GM23248 (cell line): ENCODE measurements around the gene EDNRA. TPM values are rescaled to one million over a fixed set of nuclear protein-coding genes. Genes with fewer than 3 reads are reported as not detected.

Experiments used
- DNase-seq: peaks from one replicate; pipeline ENCODE4 v3.0.0-alpha.2; 2015
- H2AFZ ChIP-seq: fragments of 200-600 bp; sonication (generic); 2 replicates; pipeline ENCODE4 v1.6.1; 2016; ENCODE audit warnings: antibody characterized with exemption
- H3F3A ChIP-seq: fragments of 200-600 bp; sonication (generic); 2 replicates; pipeline ENCODE4 v1.6.1; 2016; ENCODE audit warnings: mild to moderate bottlenecking, antibody characterized with exemption, mixed run types; ENCODE audit not compliant: insufficient read depth
- H3K27ac ChIP-seq: fragments of 200-600 bp; sonication (generic); 2 replicates; pipeline ENCODE4 v1.5.1; 2016; ENCODE audit warnings: mild to moderate bottlenecking
- H3K27me3 ChIP-seq: fragments of 200-600 bp; sonication (generic); replicated peaks from 2 replicates; pipeline ENCODE4 v1.6.1; 2016; ENCODE audit warnings: mild to moderate bottlenecking; ENCODE audit not compliant: insufficient read depth
- H3K36me3 ChIP-seq: fragments of 200-600 bp; sonication (generic); 2 replicates; pipeline ENCODE4 v1.6.1; 2016; ENCODE audit warnings: low read depth, mild to moderate bottlenecking
- H3K4me1 ChIP-seq: fragments of 200-600 bp; sonication (generic); 2 replicates; pipeline ENCODE4 v1.6.1; 2016; ENCODE audit warnings: mild to moderate bottlenecking; ENCODE audit not compliant: insufficient read depth
- H3K4me2 ChIP-seq: fragments of 200-600 bp; sonication (generic); one replicate; pipeline ENCODE4 v1.6.1; 2016; ENCODE audit warnings: mild to moderate bottlenecking; ENCODE audit not compliant: unreplicated experiment
- H3K4me3 ChIP-seq: fragments of 200-600 bp; sonication (generic); 2 replicates; pipeline ENCODE4 v1.5.1; 2016; ENCODE audit warnings: mild to moderate bottlenecking
- H3K79me2 ChIP-seq: fragments of 200-600 bp; sonication (generic); 2 replicates; pipeline ENCODE4 v1.6.1; 2016; ENCODE audit warnings: mild to moderate bottlenecking; ENCODE audit not compliant: insufficient read depth
- H3K9ac ChIP-seq: fragments of 200-600 bp; sonication (generic); 2 replicates; pipeline ENCODE4 v1.6.1; 2016; ENCODE audit warnings: mild to moderate bottlenecking
- H3K9me2 ChIP-seq: fragments of 200-600 bp; sonication (generic); 2 replicates; pipeline ENCODE4 v1.6.1; 2016; ENCODE audit warnings: mixed run types, mild to moderate bottlenecking, moderate library complexity; ENCODE audit not compliant: insufficient read depth
- H3K9me3 ChIP-seq: fragments of 200-600 bp; sonication (generic); one replicate; pipeline ENCODE4 v1.6.1; 2017; ENCODE audit warnings: low read depth
- H4K20me1 ChIP-seq: fragments of 200-600 bp; sonication (generic); 2 replicates; pipeline ENCODE4 v1.6.0; 2016; ENCODE audit not compliant: insufficient read depth
- EZH2 ChIP-seq: fragments of 200-600 bp; sonication (generic); IDR thresholded peaks from 2 replicates; pipeline ENCODE4 v1.6.1; 2018; ENCODE audit warnings: antibody characterized with exemption, mild to moderate bottlenecking; ENCODE audit not compliant: insufficient read depth, poor library complexity, severe bottlenecking
- EZH2phosphoT487 ChIP-seq: fragments of 200-600 bp; sonication (generic); IDR thresholded peaks from 2 replicates; pipeline ENCODE4 v1.6.1; 2018; ENCODE audit warnings: antibody characterized with exemption, moderate library complexity, mild to moderate bottlenecking, low read depth; ENCODE audit not compliant: insufficient read depth
- WGBS, 2 experiments: methylation state at CpG; one replicate each; pipeline ENCODE4 v1.1.6; 2015 to 2017; ENCODE audit warnings: low lambda C conversion rate in 2 of 2, low coverage in 1 of 2; ENCODE audit errors: missing lambda C conversion rate in 2 of 2; 5-methylcytosine and 5-hydroxymethylcytosine counted together
- in situ Hi-C: fragments of 300-500 bp; cut with MboI; formaldehyde crosslinking; loops from 2 replicates; pipeline ENCODE4 v1.15.0; 2020
- polyA plus RNA-seq: library from polyadenylated mRNA; unstranded; fragments of >200 nt; fragmentation: Nextera tagmentation; extraction: Ambion mirVana; gene quantifications from 2 replicates; pipeline ENCODE4 v1.2.1, GENCODE V29; 2016
- total RNA-seq: library from RNA; depleted of rRNA; stranded (reverse); fragments of >200 nt; shearing (Covaris generic); gene quantifications from 2 replicates; pipeline ENCODE4 v1.2.3, GENCODE V29; 2014

Gene EDNRA
- total and polyA plus RNA-seq, 2 experiments from 2014 or later, result 0.48 to 0.86 TPM

DNA sequence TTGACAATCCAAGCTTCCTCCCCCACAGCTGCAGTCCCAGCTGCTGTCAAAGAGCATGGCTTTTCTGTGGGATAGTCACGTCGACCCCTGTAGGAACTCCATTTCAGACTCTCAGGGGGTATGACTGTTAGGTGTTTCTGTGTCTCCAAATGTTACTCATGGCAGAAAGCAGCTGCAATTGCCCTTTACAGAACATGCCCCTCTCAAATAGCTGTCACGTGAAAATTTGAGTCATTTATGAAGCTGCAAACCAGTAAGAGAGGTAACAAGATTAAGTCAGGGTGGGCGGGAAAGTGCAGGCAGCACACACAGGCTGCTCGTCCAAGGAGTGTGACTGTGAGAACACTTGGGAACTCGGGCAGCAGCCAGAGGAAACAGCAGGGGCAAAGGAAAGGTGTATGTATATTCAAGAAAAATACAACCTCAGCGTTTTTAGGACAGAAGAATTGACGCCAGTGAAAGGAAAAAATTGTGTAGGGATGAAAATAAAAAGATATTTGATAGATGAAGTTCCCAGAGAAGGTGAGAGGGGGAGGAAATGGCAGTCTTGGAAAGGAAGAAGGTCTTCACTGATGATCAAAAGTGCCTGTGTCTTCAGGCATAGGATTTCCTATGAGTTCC, 69.8 kb downstream of the EDNRA start:
- DNase-seq, result peak; percentile 85

DNA sequence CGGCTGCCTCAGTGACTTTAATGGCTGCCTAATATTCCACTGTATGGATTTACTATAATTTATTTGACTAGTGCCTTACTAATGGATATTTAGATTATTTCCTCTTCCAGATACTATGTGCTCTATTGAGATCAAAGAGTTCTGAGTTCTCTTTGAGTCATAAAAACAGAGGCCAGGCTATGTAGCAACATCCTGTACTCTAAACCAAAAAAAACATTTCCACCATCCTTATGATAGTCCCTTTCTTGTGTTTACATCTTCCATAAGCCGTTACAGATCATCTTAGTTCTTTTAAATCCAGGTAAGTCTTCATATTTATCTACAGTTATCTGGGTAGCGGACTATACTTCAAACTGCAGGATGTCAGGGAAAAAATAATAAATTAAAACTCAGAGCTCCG, 79.7 kb downstream of the EDNRA start:
- WGBS, 2 experiments, result 87% methylated on average over 4 of the region's 4 CpGs
- DNase-seq, result peak; percentile 77
- Histone ChIP-seq H3K9me2 (no peaks in the 10 kb centered on the region), H3K27me3 (no peaks in the 10 kb centered on the region), H3K36me3 (no peaks in the 10 kb centered on the region), H3K79me2 (no peaks in the 10 kb centered on the region), H3K4me2 (no peak overlapping the region), H3K9ac (no peak overlapping the region), H3K9me3 (no peaks in the 10 kb centered on the region), H3K4me3 (no peak overlapping the region), H2AFZ (0 out of 2 replicates have a peak overlapping the region, but pooled peaks have one; percentile 15), H3K4me1 (peaks cover 7% of the 10 kb centered on the region; the same call in 1 of the 2 replicates), H3K27ac (no peak overlapping the region), H4K20me1 (no peaks in the 10 kb centered on the region), H3F3A (peaks cover 10% of the 10 kb centered on the region)
- TF ChIP-seq EZH2, result no peak
- no peak for TF ChIP-seq EZH2phosphoT487
- in situ Hi-C loops, result no loop called here

More for the DNA sequence above, 69.8 kb downstream of the EDNRA start:
- no peak for TF ChIP-seq EZH2phosphoT487
- no peak for TF ChIP-seq EZH2
- H3K27ac ChIP-seq, result peak overlapping the region; percentile 38
- H4K20me1 ChIP-seq, result no peaks in the 10 kb centered on the region
- WGBS, 2 experiments, result 24% methylated on average over 8 of the region's 8 CpGs
- peak overlapping the region; percentile 56 for H3K9ac ChIP-seq
- no peaks in the 10 kb centered on the region for H3K27me3 ChIP-seq
- in situ Hi-C loops, result no loop called here
- peak overlapping the region; percentile 54 for H3K4me3 ChIP-seq
- H2AFZ ChIP-seq, result peak overlapping the region; percentile 64
- peaks cover 36% of the 10 kb centered on the region for H3K4me1 ChIP-seq
- H3F3A ChIP-seq, result peaks cover 30% of the 10 kb centered on the region
- no peaks in the 10 kb centered on the region for H3K79me2 ChIP-seq
- no peaks in the 10 kb centered on the region for H3K9me2 ChIP-seq
- H3K4me2 ChIP-seq, result peak overlapping the region; percentile 63
- no peaks in the 10 kb centered on the region for H3K36me3 ChIP-seq
- H3K9me3 ChIP-seq, result no peaks in the 10 kb centered on the region

DNA sequence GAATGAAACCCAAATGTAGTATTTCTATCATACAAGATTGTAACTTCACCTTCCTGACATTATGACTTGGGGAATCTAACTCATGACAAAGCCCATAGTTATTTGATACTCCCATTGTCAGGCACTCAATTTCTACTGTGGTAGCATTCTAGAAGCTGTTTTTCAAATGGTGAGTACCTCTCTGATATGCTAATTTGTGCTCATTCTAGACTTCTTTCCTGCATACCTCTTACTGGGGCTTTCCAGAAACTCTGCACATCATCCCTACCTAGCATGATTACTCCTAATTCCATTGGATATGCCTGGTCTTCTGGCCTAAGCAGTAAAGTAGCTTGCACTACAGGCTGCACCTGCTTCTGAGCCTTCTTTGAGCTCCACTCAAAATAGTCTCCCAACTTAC, 85.9 kb downstream of the EDNRA start:
- H3F3A ChIP-seq, result no peaks in the 10 kb centered on the region; the same call in 1 of the 2 replicates
- H3K9me3 ChIP-seq, result no peaks in the 10 kb centered on the region
- no peak overlapping the region for H3K4me2 ChIP-seq
- no peak overlapping the region for H3K4me3 ChIP-seq
- no peaks in the 10 kb centered on the region for H4K20me1 ChIP-seq
- H3K27ac ChIP-seq, result no peak overlapping the region
- H3K9ac ChIP-seq, result no peak overlapping the region
- no peak for DNase-seq
- TF ChIP-seq EZH2phosphoT487 (no peak), EZH2 (no peak)
- H3K4me1 ChIP-seq, result peaks cover 8% of the 10 kb centered on the region; the same call in 1 of the 2 replicates
- no peaks in the 10 kb centered on the region for H3K27me3 ChIP-seq
- H3K79me2 ChIP-seq, result no peaks in the 10 kb centered on the region
- H3K36me3 ChIP-seq, result no peaks in the 10 kb centered on the region
- no peaks in the 10 kb centered on the region for H3K9me2 ChIP-seq
- in situ Hi-C loops, result no loop called here
- no peak overlapping the region for H2AFZ ChIP-seq

DNA sequence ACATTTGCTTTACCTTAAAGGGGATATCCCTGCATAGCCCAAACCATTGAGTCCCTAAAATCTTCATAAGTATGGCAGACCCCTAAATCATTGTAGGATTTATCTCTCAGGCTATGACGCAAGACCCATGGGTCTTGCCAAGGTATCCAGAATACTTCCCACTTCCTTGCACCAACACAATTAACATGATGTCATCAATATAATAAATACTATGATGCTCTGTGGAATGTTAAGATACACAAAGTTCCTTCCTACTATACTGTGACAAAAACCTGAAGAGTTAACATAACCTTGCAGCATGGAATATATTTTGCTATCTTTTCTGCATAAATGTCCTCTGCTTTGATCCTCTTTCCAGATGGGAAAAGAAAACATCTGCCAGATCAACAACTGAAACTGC, 86.4 kb downstream of the EDNRA start:
- no peak overlapping the region for H3K4me3 ChIP-seq
- H3F3A ChIP-seq, result no peaks in the 10 kb centered on the region; the same call in 1 of the 2 replicates
- H3K9ac ChIP-seq, result no peak overlapping the region
- H4K20me1 ChIP-seq, result no peaks in the 10 kb centered on the region
- no peaks in the 10 kb centered on the region for H3K9me2 ChIP-seq
- WGBS, 2 experiments, result 83 to 84% methylated on average over 1 of the region's 1 CpG
- no peaks in the 10 kb centered on the region for H3K9me3 ChIP-seq
- H2AFZ ChIP-seq, result no peak overlapping the region
- no peaks in the 10 kb centered on the region for H3K36me3 ChIP-seq
- no peak for TF ChIP-seq EZH2phosphoT487
- in situ Hi-C loops, result no loop called here
- no peaks in the 10 kb centered on the region for H3K79me2 ChIP-seq
- H3K27me3 ChIP-seq, result no peaks in the 10 kb centered on the region
- no peak overlapping the region for H3K4me2 ChIP-seq
- H3K27ac ChIP-seq, result no peak overlapping the region
- DNase-seq, result no peak
- H3K4me1 ChIP-seq, result peaks cover 8% of the 10 kb centered on the region; the same call in 1 of the 2 replicates
